ENCODE results near the gene TSPEAR. TPM values are rescaled to one million over a fixed set of nuclear protein-coding genes. Genes with fewer than 3 reads are reported as not detected.

TSPEAR gene
- total and polyA plus RNA-seq, 2 of the 13 experiments (the other 11 are each of a cell fraction or from before 2014, with no cell fraction given), result 0.07 to 0.32 TPM

GRCh38 chr21:44506279-44507255 lies 204.8 kb downstream of the TSPEAR start (continued):
- TF ChIP-seq, protein P1, sequence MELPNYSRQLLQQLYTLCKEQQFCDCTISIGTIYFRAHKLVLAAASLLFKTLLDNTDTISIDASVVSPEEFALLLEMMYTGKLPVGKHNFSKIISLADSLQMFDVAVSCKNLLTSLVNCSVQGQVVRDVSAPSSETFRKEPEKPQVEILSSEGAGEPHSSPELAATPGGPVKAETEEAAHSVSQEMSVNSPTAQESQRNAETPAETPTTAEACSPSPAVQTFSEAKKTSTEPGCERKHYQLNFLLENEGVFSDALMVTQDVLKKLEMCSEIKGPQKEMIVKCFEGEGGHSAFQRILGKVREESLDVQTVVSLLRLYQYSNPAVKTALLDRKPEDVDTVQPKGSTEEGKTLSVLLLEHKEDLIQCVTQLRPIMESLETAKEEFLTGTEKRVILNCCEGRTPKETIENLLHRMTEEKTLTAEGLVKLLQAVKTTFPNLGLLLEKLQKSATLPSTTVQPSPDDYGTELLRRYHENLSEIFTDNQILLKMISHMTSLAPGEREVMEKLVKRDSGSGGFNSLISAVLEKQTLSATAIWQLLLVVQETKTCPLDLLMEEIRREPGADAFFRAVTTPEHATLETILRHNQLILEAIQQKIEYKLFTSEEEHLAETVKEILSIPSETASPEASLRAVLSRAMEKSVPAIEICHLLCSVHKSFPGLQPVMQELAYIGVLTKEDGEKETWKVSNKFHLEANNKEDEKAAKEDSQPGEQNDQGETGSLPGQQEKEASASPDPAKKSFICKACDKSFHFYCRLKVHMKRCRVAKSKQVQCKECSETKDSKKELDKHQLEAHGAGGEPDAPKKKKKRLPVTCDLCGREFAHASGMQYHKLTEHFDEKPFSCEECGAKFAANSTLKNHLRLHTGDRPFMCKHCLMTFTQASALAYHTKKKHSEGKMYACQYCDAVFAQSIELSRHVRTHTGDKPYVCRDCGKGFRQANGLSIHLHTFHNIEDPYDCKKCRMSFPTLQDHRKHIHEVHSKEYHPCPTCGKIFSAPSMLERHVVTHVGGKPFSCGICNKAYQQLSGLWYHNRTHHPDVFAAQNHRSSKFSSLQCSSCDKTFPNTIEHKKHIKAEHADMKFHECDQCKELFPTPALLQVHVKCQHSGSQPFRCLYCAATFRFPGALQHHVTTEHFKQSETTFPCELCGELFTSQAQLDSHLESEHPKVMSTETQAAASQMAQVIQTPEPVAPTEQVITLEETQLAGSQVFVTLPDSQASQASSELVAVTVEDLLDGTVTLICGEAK (IDR thresholded peaks at IDR 0.05), result no peak
- TF ChIP-seq, protein P1 (CRISPR knock-in tag; IDR thresholded peaks at IDR 0.05), result peak; percentile 53; the same call in 1 of the 2 replicates
- no peak; the same call in 1 of the 2 replicates for TF ChIP-seq HES4 (CRISPR knock-in tag; IDR thresholded peaks at IDR 0.05; ENCODE audit: borderline replicate concordance)
- TF ChIP-seq ATF4 (CRISPR knock-in tag; IDR thresholded peaks at IDR 0.05), result no peak
- 0 out of 2 replicates have a peak, but pooled peaks have one; percentile 15 for TF ChIP-seq ZNF431 (CRISPR knock-in tag; IDR thresholded peaks at IDR 0.05; ENCODE audit: borderline replicate concordance, low read depth)
- peak; percentile 82 for TF ChIP-seq ZFY (CRISPR knock-in tag; IDR thresholded peaks at IDR 0.05)
- TF ChIP-seq GLI4 (CRISPR knock-in tag; IDR thresholded peaks at IDR 0.05; ENCODE audit: borderline replicate concordance), result no peak
- no peak for TF ChIP-seq ZFP62 (CRISPR knock-in tag; IDR thresholded peaks at IDR 0.05)
- TF ChIP-seq, protein P2, sequence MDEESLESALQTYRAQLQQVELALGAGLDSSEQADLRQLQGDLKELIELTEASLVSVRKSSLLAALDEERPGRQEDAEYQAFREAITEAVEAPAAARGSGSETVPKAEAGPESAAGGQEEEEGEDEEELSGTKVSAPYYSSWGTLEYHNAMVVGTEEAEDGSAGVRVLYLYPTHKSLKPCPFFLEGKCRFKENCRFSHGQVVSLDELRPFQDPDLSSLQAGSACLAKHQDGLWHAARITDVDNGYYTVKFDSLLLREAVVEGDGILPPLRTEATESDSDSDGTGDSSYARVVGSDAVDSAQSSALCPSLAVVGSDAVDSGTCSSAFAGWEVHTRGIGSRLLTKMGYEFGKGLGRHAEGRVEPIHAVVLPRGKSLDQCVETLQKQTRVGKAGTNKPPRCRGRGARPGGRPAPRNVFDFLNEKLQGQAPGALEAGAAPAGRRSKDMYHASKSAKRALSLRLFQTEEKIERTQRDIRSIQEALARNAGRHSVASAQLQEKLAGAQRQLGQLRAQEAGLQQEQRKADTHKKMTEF (CRISPR knock-in tag; IDR thresholded peaks at IDR 0.05), result no peak
- TF ChIP-seq TAF1 (CRISPR knock-in tag; IDR thresholded peaks at IDR 0.05), result peak; percentile 13; the same call in 1 of the 2 replicates
- no peak for TF ChIP-seq ZEB1 (IDR thresholded peaks at IDR 0.05; ENCODE audit: insufficient replicate concordance, low read depth)
- TF ChIP-seq ZNF709 (CRISPR knock-in tag; IDR thresholded peaks at IDR 0.05), result no peak
- TF ChIP-seq ZMYM4 (CRISPR knock-in tag; IDR thresholded peaks at IDR 0.05), result no peak; the same call in 1 of the 2 replicates
- TF ChIP-seq SMAD1 (CRISPR knock-in tag; IDR thresholded peaks at IDR 0.05; ENCODE audit: borderline replicate concordance, low read depth), result no peak
- TF ChIP-seq, protein P3, sequence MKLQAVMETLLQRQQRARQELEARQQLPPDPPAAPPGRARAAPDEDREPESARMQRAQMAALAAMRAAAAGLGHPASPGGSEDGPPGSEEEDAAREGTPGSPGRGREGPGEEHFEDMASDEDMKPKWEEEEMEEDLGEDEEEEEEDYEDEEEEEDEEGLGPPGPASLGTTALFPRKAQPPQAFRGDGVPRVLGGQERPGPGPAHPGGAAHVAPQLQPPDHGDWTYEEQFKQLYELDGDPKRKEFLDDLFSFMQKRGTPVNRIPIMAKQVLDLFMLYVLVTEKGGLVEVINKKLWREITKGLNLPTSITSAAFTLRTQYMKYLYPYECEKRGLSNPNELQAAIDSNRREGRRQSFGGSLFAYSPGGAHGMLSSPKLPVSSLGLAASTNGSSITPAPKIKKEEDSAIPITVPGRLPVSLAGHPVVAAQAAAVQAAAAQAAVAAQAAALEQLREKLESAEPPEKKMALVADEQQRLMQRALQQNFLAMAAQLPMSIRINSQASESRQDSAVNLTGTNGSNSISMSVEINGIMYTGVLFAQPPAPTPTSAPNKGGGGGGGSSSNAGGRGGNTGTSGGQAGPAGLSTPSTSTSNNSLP (IDR thresholded peaks at IDR 0.05; ENCODE audit: low read depth, low read length), result no peak
